NB4 (cell line): ENCODE measurements around the gene RPTOR.

Source experiments
- DNase-seq: peaks from one replicate; pipeline ENCODE4 v3.0.0; 2010; ENCODE audit warnings: low read depth
- H3K4me3 ChIP-seq: one replicate; pipeline ENCODE4 v1.5.1; 2011; ENCODE audit warnings: mild to moderate bottlenecking, low read depth, low read length, moderate library complexity
- MAX ChIP-seq: IDR thresholded peaks from 2 replicates; pipeline ENCODE4 v1.6.1; 2011; ENCODE audit warnings: low read depth, low read length
- MYC ChIP-seq: IDR thresholded peaks from 2 replicates; pipeline ENCODE4 v1.6.1; 2011; ENCODE audit warnings: low read depth, low read length
- POLR2A ChIP-seq: IDR thresholded peaks from 2 replicates; pipeline ENCODE4 v1.6.1; 2011; ENCODE audit warnings: mild to moderate bottlenecking; ENCODE audit not compliant: insufficient read length; ENCODE audit errors: extremely low read depth
- TF ChIP-seq, protein P1 (sequence below): IDR thresholded peaks from one replicate; pipeline ENCODE4 v1.5.1; 2012; ENCODE audit warnings: low read depth, low read length

The RPTOR gene

DNA sequence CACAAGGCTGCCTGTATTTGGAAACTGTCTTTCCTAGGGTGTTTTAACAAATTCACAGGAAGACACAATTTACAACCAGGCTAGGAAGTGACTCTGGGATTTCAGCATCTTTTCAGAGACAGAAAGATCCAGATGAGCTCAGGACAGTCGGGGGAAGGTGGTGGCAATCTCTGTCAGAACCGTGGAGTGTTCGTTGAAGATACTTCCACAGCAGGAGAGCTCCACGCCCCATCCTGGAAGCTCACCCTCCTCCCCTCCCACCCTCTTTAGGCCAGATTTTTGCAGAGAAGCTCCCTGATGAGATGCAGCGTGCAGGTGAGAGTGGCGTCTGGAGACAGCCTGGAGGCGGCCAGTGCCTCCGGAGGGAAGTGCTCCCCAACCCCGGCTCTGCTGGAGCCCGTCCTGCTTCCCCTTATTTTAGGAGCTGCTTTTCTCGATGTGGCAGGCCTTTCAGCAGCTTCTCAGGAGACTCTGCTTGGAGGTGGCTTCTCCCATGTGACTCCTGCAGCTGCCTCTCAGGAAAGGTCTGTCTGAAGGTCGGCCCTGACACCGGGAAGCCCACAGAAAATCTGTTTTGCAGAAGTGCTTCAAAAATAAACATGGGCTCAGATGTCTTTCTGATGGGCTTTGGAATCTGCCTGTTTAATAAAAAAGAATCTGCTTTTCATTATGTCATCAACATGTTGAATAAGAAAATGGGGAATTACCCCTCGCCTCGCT lies 260.6 kb downstream of the RPTOR start:
- H3K4me3 ChIP-seq, result no peak overlapping the region
- TF ChIP-seq, protein P1, sequence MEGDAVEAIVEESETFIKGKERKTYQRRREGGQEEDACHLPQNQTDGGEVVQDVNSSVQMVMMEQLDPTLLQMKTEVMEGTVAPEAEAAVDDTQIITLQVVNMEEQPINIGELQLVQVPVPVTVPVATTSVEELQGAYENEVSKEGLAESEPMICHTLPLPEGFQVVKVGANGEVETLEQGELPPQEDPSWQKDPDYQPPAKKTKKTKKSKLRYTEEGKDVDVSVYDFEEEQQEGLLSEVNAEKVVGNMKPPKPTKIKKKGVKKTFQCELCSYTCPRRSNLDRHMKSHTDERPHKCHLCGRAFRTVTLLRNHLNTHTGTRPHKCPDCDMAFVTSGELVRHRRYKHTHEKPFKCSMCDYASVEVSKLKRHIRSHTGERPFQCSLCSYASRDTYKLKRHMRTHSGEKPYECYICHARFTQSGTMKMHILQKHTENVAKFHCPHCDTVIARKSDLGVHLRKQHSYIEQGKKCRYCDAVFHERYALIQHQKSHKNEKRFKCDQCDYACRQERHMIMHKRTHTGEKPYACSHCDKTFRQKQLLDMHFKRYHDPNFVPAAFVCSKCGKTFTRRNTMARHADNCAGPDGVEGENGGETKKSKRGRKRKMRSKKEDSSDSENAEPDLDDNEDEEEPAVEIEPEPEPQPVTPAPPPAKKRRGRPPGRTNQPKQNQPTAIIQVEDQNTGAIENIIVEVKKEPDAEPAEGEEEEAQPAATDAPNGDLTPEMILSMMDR, result no peak
- TF ChIP-seq POLR2A (no peak), MYC (no peak), MAX (no peak)
- DNase-seq, result no peak

GRCh38 chr17:80807014-80807413 lies 262.4 kb downstream of the RPTOR start:
- no peak for DNase-seq
- TF ChIP-seq POLR2A (no peak), MYC (no peak), MAX (no peak)
- TF ChIP-seq, protein P1, result no peak
- H3K4me3 ChIP-seq, result no peak overlapping the region

DNA sequence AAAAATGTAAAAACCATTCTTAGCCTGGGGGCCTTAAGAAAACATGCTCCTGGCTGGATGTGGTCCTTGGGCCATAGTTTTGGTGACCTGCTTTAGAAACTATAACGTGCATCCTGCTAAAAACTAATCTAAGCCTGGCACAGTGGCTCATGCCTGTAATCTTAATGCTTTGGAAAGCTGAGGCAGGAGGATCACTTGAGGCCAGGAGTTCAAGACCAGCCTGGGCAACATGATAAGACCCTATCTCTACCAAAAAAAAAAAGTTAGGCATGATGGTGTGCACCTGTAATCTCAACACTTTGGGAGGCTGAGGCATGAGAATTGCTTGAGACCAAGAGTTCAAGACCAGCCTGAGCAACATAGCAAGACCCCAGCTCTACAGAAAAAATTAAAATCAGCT lies 263.2 kb downstream of the RPTOR start:
- H3K4me3 ChIP-seq, result no peak overlapping the region
- TF ChIP-seq MAX, result no peak
- TF ChIP-seq, protein P1, result no peak
- TF ChIP-seq POLR2A, result no peak
- TF ChIP-seq MYC, result no peak
- no peak for DNase-seq

- peak; percentile 60 for DNase-seq
- TF ChIP-seq POLR2A, result no peak
- no peak for TF ChIP-seq MAX
- TF ChIP-seq MYC, result no peak
- H3K4me3 ChIP-seq, result no peak overlapping the region
Observed at GRCh38 chr17:80811181-80812105, 266.8 kb downstream of the RPTOR start.

GRCh38 chr17:80812362-80813088 lies 267.9 kb downstream of the RPTOR start:
- no peak for DNase-seq
- TF ChIP-seq MAX (no peak), MYC (no peak), POLR2A (no peak)
- TF ChIP-seq, protein P1, result no peak
- no peak overlapping the region for H3K4me3 ChIP-seq
